Keratinocyte (primary cell): Measurements from ENCODE around the gene ING5. TPM values are rescaled to one million over a fixed set of nuclear protein-coding genes. Genes with fewer than 3 reads are reported as not detected.

ENCODE experiments used
- DNase-seq: peaks from one replicate; pipeline ENCODE4 v3.0.0-alpha.2; 2011; ENCODE audit warnings: low read depth, missing footprints, low spot score
- FAIRE-seq: peaks from 2 replicates; lab custom pipeline; 2011; peaks lifted over from hg19 to GRCh38; lab: Jason Lieb, UNC
- H2AFZ ChIP-seq: 2 replicates; pipeline ENCODE4 v1.6.0; 2012; ENCODE audit warnings: low read length, control low read depth, inconsistent platforms; ENCODE audit not compliant: control insufficient read depth
- H3K27ac ChIP-seq: 2 replicates; pipeline ENCODE4 v1.5.1; 2011; ENCODE audit warnings: low read length; ENCODE audit not compliant: control insufficient read depth, insufficient read depth
- H3K27me3 ChIP-seq: 3 replicates; pipeline ENCODE4 v1.6.0; 2011; ENCODE audit warnings: low read length; ENCODE audit not compliant: control insufficient read depth, insufficient read depth; ENCODE audit errors: extremely low read depth
- H3K36me3 ChIP-seq, 2 experiments: 2 replicates in 1 of 2; 3 replicates in 1 of 2; pipeline ENCODE4 v1.5.1; 2011; ENCODE audit warnings: low read length in 2 of 2, mild to moderate bottlenecking in 1 of 2; ENCODE audit not compliant: control insufficient read depth in 2 of 2, insufficient read depth in 2 of 2; ENCODE audit errors: extremely low read depth in 1 of 2
- H3K4me1 ChIP-seq: 3 replicates; pipeline ENCODE4 v1.5.1; 2011; ENCODE audit warnings: low read length; ENCODE audit not compliant: control insufficient read depth, insufficient read depth; ENCODE audit errors: extremely low read depth
- H3K4me2 ChIP-seq: 3 replicates; pipeline ENCODE4 v1.6.0; 2011; ENCODE audit warnings: low read depth, low read length; ENCODE audit not compliant: control insufficient read depth, insufficient read depth; ENCODE audit errors: extremely low read depth
- H3K4me3 ChIP-seq, 3 experiments: fragments of 200-600 bp in 1 of 3; sonication (generic) in 1 of 3; 2 replicates in 2 of 3; 3 replicates in 1 of 3; pipeline ENCODE4 v1.5.1; 2011 to 2016; ENCODE audit warnings: low read length in 3 of 3, mild to moderate bottlenecking in 3 of 3, control low read depth in 2 of 3, inconsistent platforms in 1 of 3, low read depth in 1 of 3, mixed read lengths in 1 of 3, mixed run types in 1 of 3, moderate library complexity in 1 of 3; ENCODE audit not compliant: control insufficient read depth in 2 of 3, insufficient read depth in 2 of 3; ENCODE audit errors: extremely low read depth in 1 of 3
- H3K79me2 ChIP-seq: 2 replicates; pipeline ENCODE4 v1.6.0; 2012; ENCODE audit warnings: low read length; ENCODE audit not compliant: control insufficient read depth, insufficient read depth
- H3K9ac ChIP-seq: 3 replicates; pipeline ENCODE4 v1.6.0; 2011; ENCODE audit warnings: low read length; ENCODE audit not compliant: control insufficient read depth, insufficient read depth; ENCODE audit errors: extremely low read depth
- H3K9me1 ChIP-seq: 3 replicates; pipeline ENCODE4 v1.6.0; 2011; ENCODE audit warnings: low read length; ENCODE audit not compliant: control insufficient read depth, insufficient read depth; ENCODE audit errors: extremely low read depth
- H3K9me3 ChIP-seq: 2 replicates; pipeline ENCODE4 v1.5.1; 2012; ENCODE audit warnings: low read depth, low read length; ENCODE audit not compliant: control insufficient read depth
- H4K20me1 ChIP-seq: 3 replicates; pipeline ENCODE4 v1.6.0; 2011; ENCODE audit warnings: low read length; ENCODE audit not compliant: control insufficient read depth, insufficient read depth; ENCODE audit errors: extremely low read depth
- CTCF ChIP-seq, 3 experiments: IDR thresholded peaks in 1 of 3; conservative IDR thresholded peaks in 1 of 3; optimal IDR thresholded peaks in 1 of 3; 2 replicates in 2 of 3; 3 replicates in 1 of 3; pipeline versions ENCODE3 to v1.5.1; 2011; ENCODE audit warnings: low read length in 3 of 3, mild to moderate bottlenecking in 3 of 3, moderate library complexity in 2 of 3, control low read depth in 1 of 3, inconsistent platforms in 1 of 3; ENCODE audit not compliant: insufficient read depth in 2 of 3; ENCODE audit errors: extremely low read depth in 1 of 3
- EZH2 ChIP-seq: IDR thresholded peaks from one replicate; pipeline ENCODE4 v1.6.1; 2012; ENCODE audit warnings: inconsistent platforms, mild to moderate bottlenecking, low read length, moderate library complexity
- dilution Hi-C: fragments of 300-500 bp; cut with MboI; formaldehyde crosslinking; loops from one replicate; pipeline ENCODE4 v1.7.0; 2020; ENCODE audit warnings: low sequenced_read_pairs; ENCODE audit not compliant: extremely low pct_ligation_motif_present
- polyA plus RNA-seq, 5 experiments: library from polyadenylated mRNA; depleted of rRNA in 3 of 5; stranded (reverse) in 3 of 5; stranded (forward) in 1 of 5; unstranded in 1 of 5; fragments of >200 nt; gene quantifications; 1 replicate in 1 of 5; 2 replicates in 3 of 5; 3 replicates in 1 of 5; pipeline versions ENCODE4 v1.2.1 to v1.2.3, GENCODE V29; 2011 to 2012; ENCODE audit warnings: missing spikeins in 2 of 5, low read depth in 1 of 5, low replicate concordance in 1 of 5

The ING5 gene
- polyA plus RNA-seq, 1 donor (not counting 4 experiments of a cell fraction or from before 2014, with no cell fraction given): 19.1 TPM

GRCh38 chr2:241672243-241673188, 29.3 kb upstream of the ING5 start:
- TF ChIP-seq CTCF (optimal IDR thresholded peaks at IDR 0.05 in 1 of 3, IDR thresholded peaks at IDR 0.05 in 1 of 3, conservative IDR thresholded peaks at IDR 0.05 in 1 of 3; ENCODE audit: extremely low read depth in 1 of 3, insufficient read depth in 2 of 3, low read length in 3 of 3) (no peak), EZH2 (no peak)
- dilution Hi-C loops: no loop called here
- H3K9me1 ChIP-seq: no peaks in the 10 kb centered on the region
- H2AFZ ChIP-seq: no peak overlapping the region
- no peaks in the 10 kb centered on the region for H3K79me2 ChIP-seq
- FAIRE-seq: no peak
- H4K20me1 ChIP-seq: no peaks in the 10 kb centered on the region
- H3K27ac ChIP-seq: no peak overlapping the region
- no peak for DNase-seq
- no peak overlapping the region for H3K4me2 ChIP-seq
- no peak overlapping the region for H3K4me3 ChIP-seq
- peaks cover 35 to 36% of the 10 kb centered on the region in 2 experiments for H3K36me3 ChIP-seq
- no peaks in the 10 kb centered on the region for H3K9me3 ChIP-seq
- H3K27me3 ChIP-seq: no peaks in the 10 kb centered on the region
- no peak overlapping the region for H3K9ac ChIP-seq
- H3K4me1 ChIP-seq: no peaks in the 10 kb centered on the region

GRCh38 chr2:241673189-241673663, 28.6 kb upstream of the ING5 start:
- TF ChIP-seq EZH2 (no peak), CTCF (optimal IDR thresholded peaks at IDR 0.05 in 1 of 3, IDR thresholded peaks at IDR 0.05 in 1 of 3, conservative IDR thresholded peaks at IDR 0.05 in 1 of 3; ENCODE audit: extremely low read depth in 1 of 3, insufficient read depth in 2 of 3, low read length in 3 of 3) (no peak)
- no peak overlapping the region for H3K9ac ChIP-seq

More at GRCh38 chr2:241673189-241673663, 28.6 kb upstream of the ING5 start:
- Histone ChIP-seq H3K4me1 (no peaks in the 10 kb centered on the region), H3K9me1 (no peaks in the 10 kb centered on the region), H4K20me1 (no peaks in the 10 kb centered on the region), H2AFZ (no peak overlapping the region), H3K27ac (no peak overlapping the region), H3K4me3 (no peak overlapping the region), H3K27me3 (no peaks in the 10 kb centered on the region), H3K4me2 (no peak overlapping the region), H3K9me3 (no peaks in the 10 kb centered on the region), H3K79me2 (no peaks in the 10 kb centered on the region), H3K36me3 (peaks cover 31 to 35% of the 10 kb centered on the region in 2 experiments)
- no peak for FAIRE-seq
- dilution Hi-C loops: no loop called here
- no peak for DNase-seq
